DOHH2 (cell line): ENCODE measurements around the gene PMPCA.
"Not testable (repeated sequence)": the region's sequence is repeated elsewhere in the genome, so short reads cannot be mapped to it uniquely, and the experiment has no call there.

Experiments
- H3F3A ChIP-seq: fragments of 200-600 bp; sonication (generic), shearing (Covaris generic); 2 replicates; pipeline ENCODE4 v1.6.0; 2016; ENCODE audit warnings: antibody characterized with exemption, mild to moderate bottlenecking; ENCODE audit not compliant: control insufficient read depth, insufficient read depth
- H3K27ac ChIP-seq: fragments of 200-600 bp; sonication (generic); 2 replicates; pipeline ENCODE4 v1.5.1; 2014; ENCODE audit warnings: low read depth, mild to moderate bottlenecking, low read length, moderate library complexity
- H3K27me3 ChIP-seq: fragments of 200-600 bp; sonication (generic); 2 replicates; pipeline ENCODE4 v1.6.1; 2014; ENCODE audit warnings: mild to moderate bottlenecking, low read length, mixed read lengths; ENCODE audit not compliant: control insufficient read depth
- H3K36me3 ChIP-seq: fragments of 200-600 bp; sonication (generic); 2 replicates; pipeline ENCODE4 v1.6.1; 2014; ENCODE audit warnings: mild to moderate bottlenecking, low read length, moderate library complexity, mixed read lengths; ENCODE audit not compliant: control insufficient read depth
- H3K4me1 ChIP-seq: fragments of 200-600 bp; sonication (generic); 2 replicates; pipeline ENCODE4 v1.6.1; 2014; ENCODE audit warnings: mild to moderate bottlenecking, low read length, mixed read lengths; ENCODE audit not compliant: control insufficient read depth
- H3K4me2 ChIP-seq: fragments of 200-600 bp; sonication (generic); 2 replicates; pipeline ENCODE4 v1.6.0; 2014; ENCODE audit warnings: mild to moderate bottlenecking, low read length, moderate library complexity
- H3K4me3 ChIP-seq: fragments of 200-600 bp; sonication (generic); 2 replicates; pipeline ENCODE4 v1.5.1; 2014; ENCODE audit warnings: mild to moderate bottlenecking, low read length, mixed read lengths
- H3K79me2 ChIP-seq: fragments of 200-600 bp; sonication (generic); 2 replicates; pipeline ENCODE4 v1.6.1; 2014; ENCODE audit warnings: mild to moderate bottlenecking, low read length, mixed read lengths; ENCODE audit not compliant: control insufficient read depth
- H3K9me2 ChIP-seq: fragments of 200-600 bp; sonication (generic); replicated peaks from 2 replicates; pipeline ENCODE4 v1.6.1; 2014; ENCODE audit warnings: mild to moderate bottlenecking, low read length, mixed read lengths; ENCODE audit not compliant: control insufficient read depth
- H3K9me3 ChIP-seq: fragments of 200-600 bp; sonication (generic); 2 replicates; pipeline ENCODE4 v1.6.1; 2014; ENCODE audit warnings: antibody characterized with exemption, low read length, mixed read lengths; ENCODE audit not compliant: control insufficient read depth, insufficient read depth
- H4K20me1 ChIP-seq: fragments of 200-600 bp; sonication (generic); 2 replicates; pipeline ENCODE4 v1.6.0; 2014; ENCODE audit warnings: low read depth, mild to moderate bottlenecking, antibody characterized with exemption, low read length, moderate library complexity; ENCODE audit not compliant: control insufficient read depth, insufficient read depth
- CTCF ChIP-seq: fragments of 200-600 bp; sonication (generic); IDR thresholded peaks from one replicate; pipeline ENCODE4 v1.5.1; 2014; ENCODE audit warnings: antibody characterized with exemption, mild to moderate bottlenecking, low read depth, low read length; ENCODE audit not compliant: poor library complexity, severe bottlenecking
- EZH2phosphoT487 ChIP-seq: fragments of 200-600 bp; sonication (generic); IDR thresholded peaks from 2 replicates; pipeline ENCODE4 v1.6.1; 2017; ENCODE audit warnings: borderline replicate concordance, mild to moderate bottlenecking, antibody characterized with exemption, low read length, moderate library complexity, mixed read lengths

The PMPCA gene

GRCh38 chr9:136422876-136423275 lies 12.4 kb downstream of the PMPCA start:
- H3K9me2 ChIP-seq: no peaks in the 10 kb centered on the region
- H3K79me2 ChIP-seq: no peaks in the 10 kb centered on the region; the same call in 1 of the 2 replicates
- no peaks in the 10 kb centered on the region for H3K4me1 ChIP-seq
- H4K20me1 ChIP-seq: no peaks in the 10 kb centered on the region
- no peaks in the 10 kb centered on the region for H3F3A ChIP-seq
- H3K27me3 ChIP-seq: no peaks in the 10 kb centered on the region
- no peak overlapping the region for H3K4me2 ChIP-seq
- no peak for TF ChIP-seq EZH2phosphoT487
- TF ChIP-seq CTCF: no peak
- no peak overlapping the region for H3K27ac ChIP-seq
- no peaks in the 10 kb centered on the region for H3K9me3 ChIP-seq
- peaks cover 79% of the 10 kb centered on the region for H3K36me3 ChIP-seq
- H3K4me3 ChIP-seq: no peak overlapping the region

GRCh38 chr9:136423432-136424146 lies 13.1 kb downstream of the PMPCA start:
- H3K79me2 ChIP-seq: no peaks in the 10 kb centered on the region; the same call in 1 of the 2 replicates
- H3F3A ChIP-seq: peaks cover 4% of the 10 kb centered on the region; the same call in 1 of the 2 replicates
- H3K9me2 ChIP-seq: no peaks in the 10 kb centered on the region
- H3K27me3 ChIP-seq: no peaks in the 10 kb centered on the region
- H3K36me3 ChIP-seq: peaks cover 71% of the 10 kb centered on the region
- TF ChIP-seq CTCF (no peak), EZH2phosphoT487 (no peak)
- H4K20me1 ChIP-seq: no peaks in the 10 kb centered on the region
- H3K9me3 ChIP-seq: no peaks in the 10 kb centered on the region
- no peak overlapping the region for H3K4me2 ChIP-seq
- H3K27ac ChIP-seq: no peak overlapping the region
- no peak overlapping the region for H3K4me3 ChIP-seq
- H3K4me1 ChIP-seq: no peaks in the 10 kb centered on the region

- Histone ChIP-seq H3K4me2 (no peak overlapping the region), H3K36me3 (peaks cover 70% of the 10 kb centered on the region), H3K27ac (no peak overlapping the region), H3K4me1 (no peaks in the 10 kb centered on the region), H4K20me1 (no peaks in the 10 kb centered on the region), H3K9me2 (no peaks in the 10 kb centered on the region), H3K27me3 (no peaks in the 10 kb centered on the region), H3K4me3 (no peak overlapping the region), H3K9me3 (no peaks in the 10 kb centered on the region), H3K79me2 (no peaks in the 10 kb centered on the region; the same call in 1 of the 2 replicates), H3F3A (peaks cover 6% of the 10 kb centered on the region; the same call in 1 of the 2 replicates)
- TF ChIP-seq EZH2phosphoT487 (no peak), CTCF (no peak)
These were observed 14.4 kb downstream of the PMPCA start for GRCh38 chr9:136424750-136425362.

- not testable (repeated sequence) for H3K79me2 ChIP-seq, H3K27ac ChIP-seq, H3K4me1 ChIP-seq, H3K4me3 ChIP-seq, H3K9me3 ChIP-seq, H3K4me2 ChIP-seq, H3F3A ChIP-seq, H3K27me3 ChIP-seq, H3K9me2 ChIP-seq, H4K20me1 ChIP-seq
- H3K36me3 ChIP-seq: peaks cover 71% of the 10 kb centered on the region
These were observed 14.9 kb downstream of the PMPCA start for GRCh38 chr9:136425367-136425766.
